SK-N-SH (cell line): ENCODE results near the gene OR2T8. TPM values are rescaled to one million over a fixed set of nuclear protein-coding genes. Genes with fewer than 3 reads are reported as not detected.

Source experiments
- CTCF ChIA-PET: fragments of 300-600, 350-600 bp; formaldehyde crosslinking; extraction: SDS; loops from one replicate; lab custom pipeline; 2021; lab: Yijun Ruan, JAX
- POLR2A ChIA-PET: fragments of 350-600 bp; sonication (Branson Sonifier 250); formaldehyde crosslinking; extraction: SDS; loops from one replicate; lab custom pipeline; 2020; ENCODE audit warnings: antibody characterized with exemption, inconsistent platforms; lab: Yijun Ruan, JAX
- DNase-seq: peaks from one replicate; pipeline ENCODE4 v3.0.0; 2012
- H2AFZ ChIP-seq: fragments of 200-600 bp; sonication (generic); 2 replicates; pipeline ENCODE4 v1.8.1; 2016; ENCODE audit warnings: antibody characterized with exemption, mild to moderate bottlenecking, low read depth
- H3F3A ChIP-seq: fragments of 200-600 bp; sonication (generic); replicated peaks from 2 replicates; pipeline ENCODE3; 2016; ENCODE audit warnings: antibody characterized with exemption, mild to moderate bottlenecking; ENCODE audit not compliant: insufficient read depth
- H3K27ac ChIP-seq, 2 experiments: fragments of 200-500 bp in 1 of 2; fragments of 200-600 bp in 1 of 2; sonication (Bioruptor generic) in 1 of 2; sonication (generic), shearing (Covaris generic) in 1 of 2; 2 replicates each; pipeline versions ENCODE4 v1.5.1 to v1.6.1; 2014 to 2016; ENCODE audit warnings: low read depth in 2 of 2, inconsistent platforms in 1 of 2, low read length in 1 of 2, mild to moderate bottlenecking in 1 of 2, mixed read lengths in 1 of 2
- H3K27me3 ChIP-seq: fragments of 200-600 bp; sonication (generic), shearing (Covaris generic); 2 replicates; pipeline ENCODE4 v1.6.1; 2016; ENCODE audit warnings: mixed run types; ENCODE audit not compliant: insufficient read depth
- H3K36me3 ChIP-seq, 2 experiments: fragments of 200-500 bp in 1 of 2; fragments of 200-600 bp in 1 of 2; sonication (Bioruptor generic) in 1 of 2; sonication (generic) in 1 of 2; replicated peaks in 1 of 2; 2 replicates each; pipeline versions ENCODE3 to v1.5.1; 2014 to 2016; ENCODE audit warnings: low read length in 1 of 2, mild to moderate bottlenecking in 1 of 2; ENCODE audit not compliant: insufficient read depth in 2 of 2, control insufficient read depth in 1 of 2
- H3K4me1 ChIP-seq, 2 experiments: fragments of 200-500 bp in 1 of 2; fragments of 200-600 bp in 1 of 2; sonication (Bioruptor generic) in 1 of 2; sonication (generic), shearing (Covaris generic) in 1 of 2; 2 replicates each; pipeline versions ENCODE4 v1.5.1 to v1.6.1; 2014 to 2016; ENCODE audit warnings: low read depth in 1 of 2, low read length in 1 of 2, mixed run types in 1 of 2; ENCODE audit not compliant: insufficient read depth in 2 of 2, control insufficient read depth in 1 of 2
- H3K4me2 ChIP-seq: fragments of 200-600 bp; sonication (generic), shearing (Covaris generic); 2 replicates; pipeline ENCODE4 v1.6.1; 2017; ENCODE audit warnings: mixed run types
- H3K4me3 ChIP-seq, 2 experiments: fragments of 200-500 bp in 1 of 2; fragments of 200-600 bp in 1 of 2; sonication (Bioruptor generic) in 1 of 2; sonication (generic), shearing (Covaris generic) in 1 of 2; 2 replicates each; pipeline versions ENCODE4 v1.5.1 to v1.8.1; 2014 to 2016; ENCODE audit warnings: low read depth in 2 of 2, inconsistent platforms in 1 of 2, low read length in 1 of 2, mild to moderate bottlenecking in 1 of 2, mixed read lengths in 1 of 2, moderate library complexity in 1 of 2
- H3K79me2 ChIP-seq: fragments of 200-600 bp; sonication (generic); 2 replicates; pipeline ENCODE4 v1.8.1; 2017; ENCODE audit warnings: mild to moderate bottlenecking; ENCODE audit not compliant: insufficient read depth
- H3K9ac ChIP-seq: fragments of 200-600 bp; sonication (generic); 2 replicates; pipeline ENCODE4 v1.6.1; 2017; ENCODE audit warnings: mixed run types
- H3K9me2 ChIP-seq: fragments of 200-600 bp; sonication (generic); 2 replicates; pipeline ENCODE4 v1.6.1; 2017; ENCODE audit warnings: mixed run types
- H3K9me3 ChIP-seq: fragments of 200-600 bp; sonication (generic); 2 replicates; pipeline ENCODE4 v1.6.1; 2017; ENCODE audit warnings: mixed run types, mild to moderate bottlenecking, moderate library complexity
- H4K20me1 ChIP-seq: fragments of 200-600 bp; sonication (generic); 2 replicates; pipeline ENCODE4 v1.6.1; 2017; ENCODE audit warnings: mild to moderate bottlenecking, mixed run types; ENCODE audit not compliant: insufficient read depth
- CHD2 ChIP-seq: fragments of 150-350 bp; IDR thresholded peaks from 2 replicates; pipeline ENCODE4 v1.6.1; 2018; ENCODE audit warnings: low read length; ENCODE audit not compliant: partially characterized antibody
- CTCF ChIP-seq: fragments of 200-600 bp; sonication (generic); IDR thresholded peaks from 2 replicates; pipeline ENCODE4 v1.6.1; 2017; ENCODE audit warnings: antibody characterized with exemption, mild to moderate bottlenecking, moderate library complexity
- ELF1 ChIP-seq: IDR thresholded peaks from 2 replicates; pipeline ENCODE4 v1.4.0; 2012
- EP300 ChIP-seq, 2 experiments: IDR thresholded peaks; 2 replicates each; pipeline versions ENCODE4 v1.4.0 to v1.6.1; 2012; ENCODE audit warnings: borderline replicate concordance in 1 of 2, low read depth in 1 of 2, low read length in 1 of 2
- FOSL2 ChIP-seq: IDR thresholded peaks from 2 replicates; pipeline ENCODE4 v1.4.0; 2012; ENCODE audit warnings: low read depth, mild to moderate bottlenecking, moderate library complexity, borderline replicate concordance
- GABPA ChIP-seq: IDR thresholded peaks from 2 replicates; pipeline ENCODE4 v1.4.0; 2012; ENCODE audit warnings: low read depth, mild to moderate bottlenecking
- JUND ChIP-seq: IDR thresholded peaks from 2 replicates; pipeline ENCODE4 v1.4.0; 2012
- MAX ChIP-seq: IDR thresholded peaks from 2 replicates; pipeline ENCODE4 v1.4.0; 2012; ENCODE audit warnings: low read depth
- NFIC ChIP-seq: IDR thresholded peaks from 2 replicates; pipeline ENCODE4 v1.4.0; 2012; ENCODE audit warnings: borderline replicate concordance
- POLR2AphosphoS5 ChIP-seq: IDR thresholded peaks from 2 replicates; pipeline ENCODE4 v1.6.1; 2012; ENCODE audit warnings: low read depth, low read length
- RAD21 ChIP-seq: IDR thresholded peaks from 2 replicates; pipeline ENCODE4 v1.6.1; 2012; ENCODE audit warnings: mild to moderate bottlenecking, low read length
- RFX5 ChIP-seq: IDR thresholded peaks from 2 replicates; pipeline ENCODE4 v1.6.1; 2012; ENCODE audit warnings: mild to moderate bottlenecking, improper control_type of control experiment, low read length
- SMC3 ChIP-seq: IDR thresholded peaks from 2 replicates; pipeline ENCODE4 v1.6.1; 2012; ENCODE audit warnings: low read depth, low read length, improper control_type of control experiment
- TAF1 ChIP-seq: IDR thresholded peaks from 2 replicates; pipeline ENCODE4 v1.6.1; 2012; ENCODE audit warnings: low read depth, mild to moderate bottlenecking, low read length, moderate library complexity, borderline replicate concordance
- USF1 ChIP-seq: IDR thresholded peaks from 2 replicates; pipeline ENCODE4 v1.4.0; 2012; ENCODE audit warnings: low read depth, borderline replicate concordance
- YY1 ChIP-seq: IDR thresholded peaks from 2 replicates; pipeline ENCODE4 v1.4.0; 2012; ENCODE audit warnings: low read depth, mild to moderate bottlenecking
- WGBS: methylation state at CpG from one replicate; pipeline ENCODE4 v1.1.6; 2017; ENCODE audit warnings: low lambda C conversion rate; 5-methylcytosine and 5-hydroxymethylcytosine counted together
- polyA plus RNA-seq, 3 experiments: library from polyadenylated mRNA; depleted of rRNA; stranded (reverse); fragments of >200 nt; gene quantifications; 2 replicates each; pipeline ENCODE4 v1.2.3, GENCODE V29; 2012
- TF ChIP-seq, protein P1 (sequence below): fragments of 150-350 bp; IDR thresholded peaks from 2 replicates; pipeline ENCODE4 v1.6.1; 2016; ENCODE audit warnings: mild to moderate bottlenecking, low read depth, low read length
- TF ChIP-seq, protein P2 (sequence below): fragments of 150-350 bp; IDR thresholded peaks from 2 replicates; pipeline ENCODE4 v1.6.1; 2017; ENCODE audit warnings: antibody characterized with exemption, low read length, low read depth, borderline replicate concordance
- TF ChIP-seq, protein P3 (sequence below): IDR thresholded peaks from 2 replicates; pipeline ENCODE4 v1.6.1; 2012; ENCODE audit warnings: mild to moderate bottlenecking, low read depth, low read length, moderate library complexity

OR2T8 gene
- polyA plus RNA-seq, 1 of the 3 experiments (the other 2 are of a cell fraction) = not detected

- Histone ChIP-seq H3K9me3 (no peaks in the 10 kb centered on the region), H4K20me1 (no peaks in the 10 kb centered on the region), H3K27ac (no peak overlapping the region), H3K36me3 (no peaks in the 10 kb centered on the region), H3K4me1 (no peaks in the 10 kb centered on the region), H3K4me3 (no peak overlapping the region), H3K27me3 (no peaks in the 10 kb centered on the region), H3K79me2 (no peaks in the 10 kb centered on the region), H3K9me2 (no peaks in the 10 kb centered on the region), H3K9ac (no peak overlapping the region), H3F3A (no peaks in the 10 kb centered on the region), H3K4me2 (no peak overlapping the region), H2AFZ (no peak overlapping the region)
- CTCF ChIA-PET = no interaction called here
- no peak for DNase-seq
- TF ChIP-seq JUND (no peak), MAX (no peak), CHD2 (no peak), SMC3 (no peak), CTCF (no peak)
- 2% methylated on average over 3 of the region's 3 CpGs for WGBS
- POLR2A ChIA-PET = no interaction called here
These were observed 41.7 kb downstream of the OR2T8 start for GRCh38 chr1:247961791-247962190.

- H3K9ac ChIP-seq = no peak overlapping the region
- no peak for DNase-seq
- no peaks in the 10 kb centered on the region for H3K27me3 ChIP-seq
- H3K36me3 ChIP-seq = no peaks in the 10 kb centered on the region
- no peaks in the 10 kb centered on the region for H3K9me3 ChIP-seq
- no peaks in the 10 kb centered on the region for H3K79me2 ChIP-seq
- no peak overlapping the region for H3K4me3 ChIP-seq
- H2AFZ ChIP-seq = no peak overlapping the region
- no peaks in the 10 kb centered on the region for H4K20me1 ChIP-seq
- WGBS = under 1% methylated on average over 4 of the region's 4 CpGs
- no peaks in the 10 kb centered on the region for H3K4me1 ChIP-seq
- H3K27ac ChIP-seq = no peak overlapping the region
- POLR2A ChIA-PET = no interaction called here
- CTCF ChIA-PET = no interaction called here
- no peak overlapping the region; the same call in 1 of the 2 replicates for H3K4me2 ChIP-seq
- H3K9me2 ChIP-seq = no peaks in the 10 kb centered on the region
- H3F3A ChIP-seq = no peaks in the 10 kb centered on the region
- TF ChIP-seq SMC3 = no peak
- no peak for TF ChIP-seq NFIC
- no peak for TF ChIP-seq USF1
- TF ChIP-seq, protein P1, sequence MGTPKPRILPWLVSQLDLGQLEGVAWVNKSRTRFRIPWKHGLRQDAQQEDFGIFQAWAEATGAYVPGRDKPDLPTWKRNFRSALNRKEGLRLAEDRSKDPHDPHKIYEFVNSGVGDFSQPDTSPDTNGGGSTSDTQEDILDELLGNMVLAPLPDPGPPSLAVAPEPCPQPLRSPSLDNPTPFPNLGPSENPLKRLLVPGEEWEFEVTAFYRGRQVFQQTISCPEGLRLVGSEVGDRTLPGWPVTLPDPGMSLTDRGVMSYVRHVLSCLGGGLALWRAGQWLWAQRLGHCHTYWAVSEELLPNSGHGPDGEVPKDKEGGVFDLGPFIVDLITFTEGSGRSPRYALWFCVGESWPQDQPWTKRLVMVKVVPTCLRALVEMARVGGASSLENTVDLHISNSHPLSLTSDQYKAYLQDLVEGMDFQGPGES = no peak
- TF ChIP-seq RFX5 = no peak
- TF ChIP-seq CHD2 = no peak
- no peak for TF ChIP-seq RAD21
- TF ChIP-seq EP300 (IDR thresholded peaks at IDR 0.05; ENCODE audit: borderline replicate concordance in 1 of 2, low read depth in 1 of 2, low read length in 1 of 2) = no peak
- TF ChIP-seq FOSL2 = no peak
- no peak for TF ChIP-seq YY1
- TF ChIP-seq, protein P2, sequence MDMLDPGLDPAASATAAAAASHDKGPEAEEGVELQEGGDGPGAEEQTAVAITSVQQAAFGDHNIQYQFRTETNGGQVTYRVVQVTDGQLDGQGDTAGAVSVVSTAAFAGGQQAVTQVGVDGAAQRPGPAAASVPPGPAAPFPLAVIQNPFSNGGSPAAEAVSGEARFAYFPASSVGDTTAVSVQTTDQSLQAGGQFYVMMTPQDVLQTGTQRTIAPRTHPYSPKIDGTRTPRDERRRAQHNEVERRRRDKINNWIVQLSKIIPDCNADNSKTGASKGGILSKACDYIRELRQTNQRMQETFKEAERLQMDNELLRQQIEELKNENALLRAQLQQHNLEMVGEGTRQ = no peak
- TF ChIP-seq GABPA = no peak
- TF ChIP-seq JUND = no peak
- TF ChIP-seq TAF1 = no peak
- TF ChIP-seq ELF1 = no peak
- TF ChIP-seq POLR2AphosphoS5 = no peak
- TF ChIP-seq, protein P3, sequence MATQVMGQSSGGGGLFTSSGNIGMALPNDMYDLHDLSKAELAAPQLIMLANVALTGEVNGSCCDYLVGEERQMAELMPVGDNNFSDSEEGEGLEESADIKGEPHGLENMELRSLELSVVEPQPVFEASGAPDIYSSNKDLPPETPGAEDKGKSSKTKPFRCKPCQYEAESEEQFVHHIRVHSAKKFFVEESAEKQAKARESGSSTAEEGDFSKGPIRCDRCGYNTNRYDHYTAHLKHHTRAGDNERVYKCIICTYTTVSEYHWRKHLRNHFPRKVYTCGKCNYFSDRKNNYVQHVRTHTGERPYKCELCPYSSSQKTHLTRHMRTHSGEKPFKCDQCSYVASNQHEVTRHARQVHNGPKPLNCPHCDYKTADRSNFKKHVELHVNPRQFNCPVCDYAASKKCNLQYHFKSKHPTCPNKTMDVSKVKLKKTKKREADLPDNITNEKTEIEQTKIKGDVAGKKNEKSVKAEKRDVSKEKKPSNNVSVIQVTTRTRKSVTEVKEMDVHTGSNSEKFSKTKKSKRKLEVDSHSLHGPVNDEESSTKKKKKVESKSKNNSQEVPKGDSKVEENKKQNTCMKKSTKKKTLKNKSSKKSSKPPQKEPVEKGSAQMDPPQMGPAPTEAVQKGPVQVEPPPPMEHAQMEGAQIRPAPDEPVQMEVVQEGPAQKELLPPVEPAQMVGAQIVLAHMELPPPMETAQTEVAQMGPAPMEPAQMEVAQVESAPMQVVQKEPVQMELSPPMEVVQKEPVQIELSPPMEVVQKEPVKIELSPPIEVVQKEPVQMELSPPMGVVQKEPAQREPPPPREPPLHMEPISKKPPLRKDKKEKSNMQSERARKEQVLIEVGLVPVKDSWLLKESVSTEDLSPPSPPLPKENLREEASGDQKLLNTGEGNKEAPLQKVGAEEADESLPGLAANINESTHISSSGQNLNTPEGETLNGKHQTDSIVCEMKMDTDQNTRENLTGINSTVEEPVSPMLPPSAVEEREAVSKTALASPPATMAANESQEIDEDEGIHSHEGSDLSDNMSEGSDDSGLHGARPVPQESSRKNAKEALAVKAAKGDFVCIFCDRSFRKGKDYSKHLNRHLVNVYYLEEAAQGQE = no peak
These were observed 43.0 kb downstream of the OR2T8 start for GRCh38 chr1:247962911-247963588.
